HEK293T (cell line): ENCODE results near the gene ZMYM2.

Source experiments
- FOXA1 ChIP-seq: fragments of 450-650 bp; IDR thresholded peaks from 2 replicates; pipeline ENCODE4 v1.6.1; 2016; ENCODE audit warnings: mild to moderate bottlenecking
- HDGF ChIP-seq: fragments of 450-650 bp; IDR thresholded peaks from 2 replicates; pipeline ENCODE4 v1.6.1; 2017; ENCODE audit warnings: antibody characterized with exemption, borderline replicate concordance
- SUZ12 ChIP-seq: fragments of 450-650 bp; IDR thresholded peaks from 2 replicates; pipeline ENCODE4 v1.6.1; 2016; ENCODE audit warnings: mild to moderate bottlenecking

DNA sequence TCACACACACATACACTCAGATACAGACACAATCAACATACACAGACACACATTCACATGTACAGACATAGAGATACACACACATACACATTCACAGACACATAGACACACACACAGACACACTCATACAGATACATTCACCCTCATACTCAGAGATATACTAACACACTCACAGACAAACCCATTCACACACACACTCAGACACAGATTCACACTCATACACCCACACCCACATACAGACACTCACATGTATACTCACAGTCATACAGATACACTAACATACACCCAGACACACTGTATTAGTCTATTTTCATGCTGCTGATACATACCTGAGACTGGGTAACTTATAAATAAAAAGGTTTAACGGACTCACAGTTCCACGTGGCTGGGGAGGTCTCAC lies 171.5 kb downstream of the ZMYM2 start:
- no peak for TF ChIP-seq HDGF
- TF ChIP-seq SUZ12: no peak
- no peak for TF ChIP-seq FOXA1
